GM18870 (cell line): Measurements from ENCODE around the gene SMC4.

ENCODE experiments used
- ATAC-seq: cut with Tn5 transposase; IDR thresholded peaks from one replicate; pipeline ENCODE4 v1.9.1; 2021; ENCODE audit warnings: moderate library complexity; ENCODE audit not compliant: unreplicated experiment

The SMC4 gene

GRCh38 chr3:160393346-160394008, 6.0 kb upstream of the SMC4 start:
- ATAC-seq, result no peak

GRCh38 chr3:160394009-160394392, 5.4 kb upstream of the SMC4 start:
- ATAC-seq, result no peak

GRCh38 chr3:160395297-160395696, 4.2 kb upstream of the SMC4 start:
- no peak for ATAC-seq

DNA sequence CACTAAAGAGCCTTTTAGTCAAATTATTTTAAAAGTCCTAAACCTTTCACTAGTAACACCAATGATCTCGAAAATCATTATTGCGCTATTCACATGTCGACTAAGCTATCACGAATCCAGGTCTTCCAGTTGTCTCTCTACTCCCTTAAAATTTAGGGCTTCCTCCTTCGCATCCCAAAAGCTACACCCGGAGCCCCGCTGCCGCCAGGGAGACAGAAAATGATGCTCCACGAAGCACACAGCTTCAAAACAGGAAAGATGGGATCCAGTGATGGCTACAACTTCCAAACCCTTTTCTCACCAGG, 678 bp upstream of the SMC4 start:
- ATAC-seq, result peak; percentile 18

GRCh38 chr3:160400030-160400701, 716 bp downstream of the SMC4 start:
- no peak for ATAC-seq

- ATAC-seq, result no peak
Observed at GRCh38 chr3:160400702-160401150, 1.3 kb downstream of the SMC4 start.

GRCh38 chr3:160401291-160402095, 2.0 kb downstream of the SMC4 start:
- no peak for ATAC-seq

GRCh38 chr3:160402221-160403027, 3.0 kb downstream of the SMC4 start:
- no peak for ATAC-seq

DNA sequence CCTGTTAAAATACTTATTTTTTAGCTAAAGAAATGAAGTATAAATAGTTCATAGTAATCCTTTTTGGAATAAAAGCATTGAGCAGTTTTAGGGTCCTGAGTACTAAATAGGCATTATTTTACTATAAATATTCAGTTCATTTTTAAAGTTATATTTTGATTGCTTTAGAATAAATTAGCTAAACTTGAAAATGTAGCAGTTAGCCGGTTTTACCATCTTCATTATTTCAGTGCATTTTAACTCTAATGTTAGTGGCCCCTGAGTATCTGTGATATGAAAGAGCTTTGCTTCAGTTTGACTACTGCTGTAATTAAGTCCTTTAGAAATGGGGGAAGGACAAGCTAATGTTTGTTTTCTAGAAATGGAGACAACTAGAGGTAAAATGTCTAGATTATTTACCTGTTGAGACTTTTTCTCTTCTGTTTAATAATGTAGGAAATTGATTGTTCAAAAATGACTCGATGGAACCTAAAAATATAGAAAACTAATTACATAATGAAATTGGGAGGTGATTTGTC, 3.6 kb downstream of the SMC4 start:
- ATAC-seq, result no peak

DNA sequence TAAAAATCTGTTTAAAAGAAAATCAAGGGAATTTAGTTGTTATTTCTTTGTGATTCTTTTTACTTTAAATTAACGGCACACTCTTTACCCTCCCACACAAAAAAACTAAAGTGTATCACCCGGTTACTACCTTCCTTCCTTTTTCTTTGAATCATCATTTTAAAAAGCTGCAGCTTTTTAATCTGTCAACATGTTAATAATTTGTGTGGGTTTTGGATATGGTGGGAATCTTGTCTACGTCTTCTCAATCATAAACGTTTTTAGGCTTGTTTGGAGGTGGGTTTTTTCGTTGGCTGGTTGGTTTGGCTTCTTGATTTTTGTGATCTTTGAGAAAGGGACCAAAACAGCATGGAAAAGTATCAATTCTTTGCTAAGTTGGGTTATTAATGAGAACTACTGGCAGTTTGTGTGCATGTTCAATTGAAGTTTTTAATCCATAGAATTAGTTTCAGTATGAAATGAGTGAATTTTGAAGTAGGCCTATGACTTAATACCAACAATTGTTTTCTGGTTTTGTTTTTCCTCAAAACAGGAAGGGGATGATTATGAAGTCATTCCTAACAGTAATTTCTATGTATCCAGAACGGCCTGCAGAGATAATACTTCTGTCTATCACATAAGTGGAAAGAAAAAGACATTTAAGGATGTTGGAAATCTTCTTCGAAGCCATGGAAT, 4.5 kb downstream of the SMC4 start:
- no peak for ATAC-seq

GRCh38 chr3:160409812-160410610, 10.6 kb downstream of the SMC4 start:
- ATAC-seq, result no peak

GRCh38 chr3:160412477-160412876, 13.0 kb downstream of the SMC4 start:
- no peak for ATAC-seq

DNA sequence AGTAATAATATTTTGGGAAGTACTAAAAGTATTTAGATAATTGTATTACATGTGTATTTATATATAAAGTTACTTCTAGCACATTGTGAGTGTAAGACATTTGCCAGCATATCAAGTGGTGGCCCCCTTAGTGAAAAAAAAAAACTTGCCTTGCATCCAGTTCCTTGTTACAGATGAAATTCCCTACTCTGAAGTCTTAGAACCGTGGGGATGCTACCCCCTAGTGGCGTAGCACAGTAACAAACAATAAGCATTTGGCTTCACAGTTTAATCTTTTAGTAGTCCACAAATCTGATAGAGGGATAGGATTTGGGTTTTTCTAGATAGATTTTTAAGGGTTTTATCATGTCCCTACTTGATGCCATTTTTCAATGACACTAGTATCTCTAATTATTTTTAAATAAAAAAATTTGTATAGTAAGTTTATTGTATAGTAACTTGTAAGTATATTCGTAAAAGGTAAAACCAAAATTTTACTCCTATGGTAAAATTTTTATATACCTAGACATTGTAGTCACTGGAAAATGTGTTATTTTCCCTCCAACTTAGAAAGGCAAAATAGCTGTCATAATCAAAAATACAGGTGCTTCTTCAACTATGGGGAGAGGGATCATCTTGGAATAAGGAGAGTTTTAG, 14.3 kb downstream of the SMC4 start:
- peak; percentile 87 for ATAC-seq

DNA sequence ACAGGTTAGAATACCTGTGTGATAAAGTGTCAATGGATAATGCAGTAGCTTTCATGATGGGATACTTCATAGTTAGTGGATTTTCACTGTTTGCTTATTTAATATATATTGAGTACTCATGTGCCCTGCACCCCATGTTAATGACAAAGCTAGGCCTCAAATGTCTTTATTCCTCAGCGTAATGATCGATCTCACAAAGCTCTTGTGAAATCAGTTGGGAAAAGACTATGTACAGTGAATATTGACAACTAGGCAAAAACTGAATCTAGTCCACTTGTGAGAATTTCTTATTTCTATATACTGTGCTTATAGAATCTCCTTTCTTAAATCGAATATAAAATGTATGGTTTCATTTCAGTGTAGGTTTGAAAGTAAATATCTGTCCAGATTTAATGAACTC, 17.9 kb downstream of the SMC4 start:
- ATAC-seq, result no peak

GRCh38 chr3:160427832-160428424, 28.5 kb downstream of the SMC4 start:
- no peak for ATAC-seq

DNA sequence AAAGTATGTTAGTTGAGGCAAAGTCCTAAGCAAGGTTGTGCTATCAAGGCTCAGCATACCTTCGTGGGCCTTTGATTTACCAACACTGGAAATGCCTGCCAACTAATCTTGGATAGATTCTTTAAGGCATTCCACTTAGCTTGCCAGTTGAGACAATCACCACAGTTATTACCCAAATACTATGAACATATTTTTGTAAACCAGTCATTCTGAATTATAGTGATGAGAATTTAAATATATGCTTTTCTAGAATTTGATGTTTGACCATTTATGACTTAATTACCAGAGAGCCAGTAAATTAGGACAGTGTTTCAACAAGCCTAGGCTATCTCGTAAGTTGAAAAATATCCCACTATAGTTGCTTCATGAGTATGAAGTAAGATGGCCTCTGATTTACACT, 34.6 kb downstream of the SMC4 start:
- no peak for ATAC-seq

GRCh38 chr3:160435095-160435494, 35.6 kb downstream of the SMC4 start:
- no peak for ATAC-seq

GRCh38 chr3:160435747-160436146, 36.3 kb downstream of the SMC4 start:
- ATAC-seq, result no peak

DNA sequence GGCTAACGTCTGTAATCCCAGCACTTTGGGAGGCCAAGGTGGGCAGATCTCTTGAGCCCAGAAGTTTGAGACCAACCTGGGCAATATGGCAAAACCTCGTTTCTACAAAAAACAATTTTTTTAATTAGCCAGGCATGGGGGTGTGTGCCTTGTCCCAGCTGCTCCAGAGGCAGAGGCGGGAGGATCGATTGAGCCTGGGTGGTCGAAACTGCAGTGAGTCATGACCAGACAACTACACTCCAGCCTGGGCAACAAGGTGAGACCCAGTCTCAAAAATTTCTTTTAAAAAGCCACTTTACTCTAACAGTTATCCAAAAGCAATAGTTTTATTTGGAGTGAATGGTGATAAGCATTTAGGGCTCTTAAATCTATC, 37.6 kb downstream of the SMC4 start:
- no peak for ATAC-seq
